Cerebellar nuclear complex (tissue), 1 donor: ENCODE results near the gene SAAL1.

Experiments
- DNase-seq, 2 experiments: peaks; one replicate each; lab custom pipeline; 2025; lab: John Stamatoyannopoulos, UW

Gene SAAL1

GRCh38 chr11:18088366-18088765, 17.5 kb downstream of the SAAL1 start:
- DNase-seq, result no peak

- no peak for DNase-seq
These were observed 24.3 kb downstream of the SAAL1 start for GRCh38 chr11:18081551-18081950.

GRCh38 chr11:18080451-18080850, 25.4 kb downstream of the SAAL1 start:
- DNase-seq, result no peak

GRCh38 chr11:18078909-18079308, 27.0 kb downstream of the SAAL1 start:
- DNase-seq, result no peak

- DNase-seq, result no peak
These were observed 30.4 kb downstream of the SAAL1 start for GRCh38 chr11:18075444-18075843.

GRCh38 chr11:18071098-18071705, 34.7 kb downstream of the SAAL1 start:
- no peak for DNase-seq

GRCh38 chr11:18067372-18067771, 38.5 kb downstream of the SAAL1 start:
- DNase-seq, result no peak

GRCh38 chr11:18066626-18067025, 39.3 kb downstream of the SAAL1 start:
- DNase-seq, result no peak

GRCh38 chr11:18065572-18065971, 40.3 kb downstream of the SAAL1 start:
- DNase-seq, result no peak

- no peak for DNase-seq
These were observed 41.3 kb downstream of the SAAL1 start for GRCh38 chr11:18064450-18065054.

GRCh38 chr11:18063862-18064434, 41.9 kb downstream of the SAAL1 start:
- no peak for DNase-seq

GRCh38 chr11:18063125-18063524, 42.8 kb downstream of the SAAL1 start:
- no peak for DNase-seq

GRCh38 chr11:18061351-18061750, 44.5 kb downstream of the SAAL1 start:
- DNase-seq, result no peak

- DNase-seq, result no peak
These were observed 49.2 kb downstream of the SAAL1 start for GRCh38 chr11:18056561-18057181.

GRCh38 chr11:18054511-18055103, 51.3 kb downstream of the SAAL1 start:
- no peak for DNase-seq

GRCh38 chr11:18050848-18051247, 55.0 kb downstream of the SAAL1 start:
- no peak for DNase-seq

GRCh38 chr11:18046116-18046777, 59.6 kb downstream of the SAAL1 start, which contains the start of gene TPH1:
Gene TPH1 (minus strand): TSS chr11:18046269. CDS start chr11:18040762, 5,507 bp downstream.
- no peak for DNase-seq

- no peak for DNase-seq
These were observed 69.4 kb downstream of the SAAL1 start for GRCh38 chr11:18036456-18036855.
